ENCODE data around the gene SNX32. TPM values are rescaled to one million over a fixed set of nuclear protein-coding genes. Genes with fewer than 3 reads are reported as not detected.

Gene SNX32
- total RNA-seq, 1 donor from 2014 or later, result 0.47 TPM

GRCh38 chr11:65787649-65788622, 45.8 kb upstream of the SNX32 start:
- ATAC-seq (no peak), DNase-seq (no peak)
- H3K27ac ChIP-seq, result no peak overlapping the region
- H3K9me3 ChIP-seq, result no peaks in the 10 kb centered on the region
- peaks cover 32% of the 10 kb centered on the region for H3K4me1 ChIP-seq
- TF ChIP-seq CTCF (IDR thresholded peaks at IDR 0.05), result no peak
- intact Hi-C loops (cut with DNase I), result no loop called here
- no peaks in the 10 kb centered on the region for H3K36me3 ChIP-seq
- H3K4me3 ChIP-seq, result peak overlapping the region; percentile 48
- peaks cover 39% of the 10 kb centered on the region for H3K27me3 ChIP-seq (ENCODE audit: low read depth)

- Histone ChIP-seq H3K4me3 (no peak overlapping the region), H3K9me3 (no peaks in the 10 kb centered on the region), H3K27ac (no peak overlapping the region), H3K27me3 (ENCODE audit: low read depth) (peaks cover 39% of the 10 kb centered on the region), H3K36me3 (no peaks in the 10 kb centered on the region), H3K4me1 (peaks cover 32% of the 10 kb centered on the region)
- no peak for TF ChIP-seq CTCF (IDR thresholded peaks at IDR 0.05)
- ATAC-seq (no peak), DNase-seq (no peak)
- intact Hi-C loops (cut with DNase I), result no loop called here
Observed at GRCh38 chr11:65788821-65789220, 44.9 kb upstream of the SNX32 start.

- ATAC-seq (no peak), DNase-seq (no peak)
- no peak for TF ChIP-seq CTCF (IDR thresholded peaks at IDR 0.05)
- no peak overlapping the region for H3K27ac ChIP-seq
- intact Hi-C loops (cut with DNase I), result no loop called here
- H3K4me3 ChIP-seq, result no peak overlapping the region
- no peaks in the 10 kb centered on the region for H3K9me3 ChIP-seq
- H3K27me3 ChIP-seq (ENCODE audit: low read depth), result peaks cover 39% of the 10 kb centered on the region
- peaks cover 32% of the 10 kb centered on the region for H3K4me1 ChIP-seq
- no peaks in the 10 kb centered on the region for H3K36me3 ChIP-seq
Observed at GRCh38 chr11:65789230-65790103, 44.3 kb upstream of the SNX32 start.

- H3K27me3 ChIP-seq (ENCODE audit: low read depth), result peaks cover 34% of the 10 kb centered on the region
- TF ChIP-seq CTCF (IDR thresholded peaks at IDR 0.05), result no peak
- H3K4me3 ChIP-seq, result no peak overlapping the region
- H3K9me3 ChIP-seq, result no peaks in the 10 kb centered on the region
- H3K27ac ChIP-seq, result no peak overlapping the region
- no peak for ATAC-seq
- intact Hi-C loops (cut with DNase I), result no loop called here
- no peak for DNase-seq
- peaks cover 32% of the 10 kb centered on the region for H3K4me1 ChIP-seq
- H3K36me3 ChIP-seq, result no peaks in the 10 kb centered on the region
Observed at GRCh38 chr11:65790104-65790901, 43.5 kb upstream of the SNX32 start.
